RPMI8226 (cell line): ENCODE measurements around the gene POLQ.
A peak's percentile ranks its signal among the peaks of the same experiment; 100 is the strongest.
"Not testable (repeated sequence)": the region's sequence is repeated elsewhere in the genome, so short reads cannot be mapped to it uniquely, and the experiment has no call there.

Experiments
- DNase-seq: peaks from one replicate; pipeline ENCODE4 v3.0.0-alpha.2; 2015

Gene POLQ

GRCh38 chr3:121505256-121505655 is 40.5 kb downstream of the POLQ start:
- DNase-seq, result no peak

- no peak for DNase-seq
Observed at GRCh38 chr3:121504618-121505017, 41.2 kb downstream of the POLQ start.

GRCh38 chr3:121496786-121497185 is 49.0 kb downstream of the POLQ start:
- DNase-seq, result no peak

GRCh38 chr3:121493431-121493830 is 52.4 kb downstream of the POLQ start:
- DNase-seq, result no peak

GRCh38 chr3:121491683-121492320 is 54.0 kb downstream of the POLQ start:
- no peak for DNase-seq

GRCh38 chr3:121490161-121490560 is 55.6 kb downstream of the POLQ start:
- no peak for DNase-seq

GRCh38 chr3:121488628-121489027 is 57.2 kb downstream of the POLQ start:
- DNase-seq, result no peak

- no peak for DNase-seq
Observed at GRCh38 chr3:121483290-121483689, 62.5 kb downstream of the POLQ start.

GRCh38 chr3:121482660-121483059 is 63.1 kb downstream of the POLQ start:
- no peak for DNase-seq

GRCh38 chr3:121481106-121481880 is 64.5 kb downstream of the POLQ start:
- no peak for DNase-seq

- no peak for DNase-seq
Observed at GRCh38 chr3:121477589-121477988, 68.2 kb downstream of the POLQ start.

GRCh38 chr3:121473001-121473400 is 72.8 kb downstream of the POLQ start:
- no peak for DNase-seq

GRCh38 chr3:121467085-121467484 is 78.7 kb downstream of the POLQ start:
- no peak for DNase-seq

GRCh38 chr3:121463745-121464144 is 82.0 kb downstream of the POLQ start:
- DNase-seq, result no peak

GRCh38 chr3:121462565-121462964 is 83.2 kb downstream of the POLQ start:
- DNase-seq, result no peak

GRCh38 chr3:121451752-121452151 is 94.0 kb downstream of the POLQ start:
- DNase-seq, result not testable (repeated sequence)

GRCh38 chr3:121443456-121443855 is 102.3 kb downstream of the POLQ start:
- no peak for DNase-seq

GRCh38 chr3:121436641-121437040 is 109.1 kb downstream of the POLQ start:
- DNase-seq, result no peak

GRCh38 chr3:121436074-121436473 is 109.7 kb downstream of the POLQ start:
- no peak for DNase-seq

- peak; percentile 78 for DNase-seq
Observed at GRCh38 chr3:121431726-121432517, 113.9 kb downstream of the POLQ start.

- no peak for DNase-seq
Observed at GRCh38 chr3:121430664-121431215, 115.0 kb downstream of the POLQ start.

GRCh38 chr3:121424549-121424948 is 121.2 kb downstream of the POLQ start:
- DNase-seq, result no peak

- DNase-seq, result no peak
Observed at GRCh38 chr3:121418182-121418581, 127.6 kb downstream of the POLQ start.
